ENCODE results near the gene CRYZL1. TPM values are rescaled to one million over a fixed set of nuclear protein-coding genes. Genes with fewer than 3 reads are reported as not detected.

Gene CRYZL1
- polyA plus RNA-seq, 3 donors = 25.9 to 30.6 (median 26.1) TPM

DNA sequence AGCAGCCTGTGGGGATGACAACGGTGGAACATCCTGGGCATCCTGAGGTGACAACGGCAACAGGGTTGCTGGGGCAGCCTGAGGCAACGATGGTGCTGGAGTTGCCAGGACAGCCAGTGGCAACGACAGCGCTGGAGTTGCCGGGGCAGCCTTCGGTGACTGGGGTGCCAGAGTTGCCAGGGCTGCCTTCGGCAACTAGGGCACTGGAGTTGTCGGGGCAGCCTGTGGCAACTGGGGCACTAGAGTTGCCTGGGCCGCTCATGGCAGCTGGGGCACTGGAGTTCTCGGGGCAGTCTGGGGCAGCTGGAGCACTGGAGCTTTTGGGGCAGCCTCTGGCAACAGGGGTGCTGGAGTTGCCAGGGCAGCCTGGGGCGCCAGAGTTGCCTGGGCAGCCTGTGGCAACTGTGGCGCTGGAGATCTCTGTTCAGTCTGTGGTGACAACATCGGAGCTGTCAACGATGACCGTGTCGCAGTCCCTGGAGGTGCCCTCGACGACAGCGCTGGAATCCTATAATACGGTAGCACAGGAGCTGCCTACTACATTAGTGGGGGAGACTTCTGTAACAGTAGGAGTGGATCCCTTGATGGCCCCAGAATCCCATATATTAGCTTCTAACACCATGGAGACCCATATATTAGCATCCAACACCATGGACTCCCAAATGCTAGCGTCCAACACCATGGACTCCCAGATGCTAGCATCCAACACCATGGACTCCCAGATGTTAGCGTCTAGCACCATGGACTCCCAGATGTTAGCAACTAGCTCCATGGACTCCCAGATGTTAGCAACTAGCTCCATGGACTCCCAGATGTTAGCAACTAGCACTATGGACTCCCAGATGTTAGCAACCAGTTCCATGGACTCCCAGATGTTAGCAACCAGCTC is 90.5 kb downstream of the CRYZL1 start:
- Histone ChIP-seq H3K36me3 (replicated peaks in 1 of 2; ENCODE audit: control insufficient read depth in 1 of 2, insufficient read depth in 2 of 2, low read length in 2 of 2) (peaks cover 79 to 97% of the 10 kb centered on the region in 2 donors), H3K4me3 (replicated peaks in 1 of 3; ENCODE audit: low read depth in 2 of 3, low read length in 3 of 3) (no peak overlapping the region), H2AFZ (ENCODE audit: insufficient read depth, low read depth, low read length, poor library complexity, severe bottlenecking) (no peak overlapping the region), H3K79me2 (ENCODE audit: insufficient read depth, low read length) (peaks cover 100% of the 10 kb centered on the region), H4K20me1 (ENCODE audit: insufficient read depth, low read length) (peaks cover 99% of the 10 kb centered on the region), H3K27me3 (ENCODE audit: control insufficient read depth in 2 of 2, insufficient read depth in 2 of 2, low read length in 2 of 2) (no peaks in the 10 kb centered on the region), H3K9ac (ENCODE audit: insufficient read depth, low read length, poor library complexity, severe bottlenecking) (no peak overlapping the region), H3K4me1 (ENCODE audit: control insufficient read depth in 1 of 2, insufficient read depth in 2 of 2, low read length in 2 of 2) (no peaks in the 10 kb centered on the region), H3K27ac (ENCODE audit: low read depth in 1 of 2, low read length in 2 of 2) (no peak overlapping the region), H3K9me3 (replicated peaks in 1 of 2; ENCODE audit: control insufficient read depth in 1 of 2, insufficient read depth in 1 of 2, low read length in 2 of 2) (no peaks in the 10 kb centered on the region), H3K4me2 (replicated peaks; ENCODE audit: extremely low read depth, low read length, poor library complexity, severe bottlenecking) (no peak overlapping the region)
- H3K27ac Mint-ChIP-seq = peak overlapping the region in 1 of 7 donors; percentile 25
- no peak for TF ChIP-seq CTCF (IDR thresholded peaks at IDR 0.05)
- peaks cover 10% of the 10 kb centered on the region for H3K4me1 Mint-ChIP-seq
- peaks cover 0 to 6% (median 0%) of the 10 kb centered on the region in 7 donors for H3K9me3 Mint-ChIP-seq
- no peak for DNase-seq
- 97% methylated on average over 15 of the region's 23 CpGs for WGBS (ENCODE audit: insufficient coverage)
- H3K36me3 Mint-ChIP-seq = peaks cover 71 to 95% of the 10 kb centered on the region in 2 donors
- intact Hi-C loops (cut with micrococcal nuclease) = no loop called here
- H3K27me3 Mint-ChIP-seq (ENCODE audit: low read depth in 3 of 3) = no peaks in the 10 kb centered on the region
- no peak overlapping the region for H3K4me3 Mint-ChIP-seq

- Histone ChIP-seq H3K79me2 (ENCODE audit: insufficient read depth, low read length) (peaks cover 100% of the 10 kb centered on the region), H3K9me3 (replicated peaks in 1 of 2; ENCODE audit: control insufficient read depth in 1 of 2, insufficient read depth in 1 of 2, low read length in 2 of 2) (no peaks in the 10 kb centered on the region), H3K27me3 (ENCODE audit: control insufficient read depth in 2 of 2, insufficient read depth in 2 of 2, low read length in 2 of 2) (no peaks in the 10 kb centered on the region), H3K36me3 (replicated peaks in 1 of 2; ENCODE audit: control insufficient read depth in 1 of 2, insufficient read depth in 2 of 2, low read length in 2 of 2) (peaks cover 74 to 88% of the 10 kb centered on the region in 2 donors), H3K4me1 (ENCODE audit: control insufficient read depth in 1 of 2, insufficient read depth in 2 of 2, low read length in 2 of 2) (peaks cover 6 to 9% of the 10 kb centered on the region in 2 donors), H3K4me2 (replicated peaks; ENCODE audit: extremely low read depth, low read length, poor library complexity, severe bottlenecking) (no peak overlapping the region), H3K4me3 (replicated peaks in 1 of 3; ENCODE audit: low read depth in 2 of 3, low read length in 3 of 3) (no peak overlapping the region), H4K20me1 (ENCODE audit: insufficient read depth, low read length) (peaks cover 99% of the 10 kb centered on the region), H3K9ac (ENCODE audit: insufficient read depth, low read length, poor library complexity, severe bottlenecking) (no peak overlapping the region), H2AFZ (ENCODE audit: insufficient read depth, low read depth, low read length, poor library complexity, severe bottlenecking) (no peak overlapping the region), H3K27ac (ENCODE audit: low read depth in 1 of 2, low read length in 2 of 2) (no peak overlapping the region)
- peaks cover 0 to 6% (median 0%) of the 10 kb centered on the region in 7 donors for H3K9me3 Mint-ChIP-seq
- no peak overlapping the region for H3K27ac Mint-ChIP-seq
- H3K36me3 Mint-ChIP-seq = peaks cover 62 to 87% of the 10 kb centered on the region in 2 donors
- no peak for TF ChIP-seq CTCF (IDR thresholded peaks at IDR 0.05)
- H3K4me1 Mint-ChIP-seq = peaks cover 12% of the 10 kb centered on the region
- intact Hi-C loops (cut with micrococcal nuclease) = loop anchor here in 1 of 2 donors (10.0 kb wide), 1 partner anchor 95 kb away; the partner anchor contains the start of genes CRYZL1 and ITSN1
- H3K4me3 Mint-ChIP-seq = no peak overlapping the region
- no peak for DNase-seq
- H3K27me3 Mint-ChIP-seq (ENCODE audit: low read depth in 3 of 3) = no peaks in the 10 kb centered on the region
- over 99% methylated on average over 18 of the region's 19 CpGs for WGBS (ENCODE audit: insufficient coverage)
Measured at GRCh38 chr21:33549848-33550771, 91.4 kb downstream of the CRYZL1 start.
